Esophagus squamous epithelium (tissue), 4 donors: ENCODE data around the gene YIPF6.

Source experiments
- CTCF ChIP-seq, 6 experiments: fragments of 450-650 bp in 4 of 6; fragments of 200-600 bp in 2 of 6; sonication (generic) in 2 of 6; IDR thresholded peaks; one replicate each; pipeline ENCODE4 v1.5.1; 2016 to 2019; ENCODE audit warnings: antibody characterized with exemption in 6 of 6, mild to moderate bottlenecking in 4 of 6, moderate library complexity in 4 of 6
- POLR2A ChIP-seq, 4 donors: fragments of 450-650 bp; IDR thresholded peaks; one replicate each; pipeline ENCODE4 v1.6.1; 2017; ENCODE audit warnings: antibody characterized with exemption in 4 of 4, mild to moderate bottlenecking in 4 of 4, moderate library complexity in 3 of 4

- TF ChIP-seq CTCF (IDR thresholded peaks at IDR 0.05) = no peak
- no peak for TF ChIP-seq POLR2A (IDR thresholded peaks at IDR 0.05)
Measured at GRCh38 chrX:68536429-68536828, 37.6 kb downstream of the YIPF6 start.
